Epithelial cell of esophagus (primary cell): Measurements from ENCODE around the gene PNPLA7.

Experiments used
- DNase-seq: peaks from one replicate; pipeline ENCODE4 v3.0.0; 2010; ENCODE audit warnings: low read depth
- H3K4me3 ChIP-seq: 2 replicates; pipeline ENCODE4 v1.5.1; 2011; ENCODE audit warnings: mild to moderate bottlenecking, low read length, control low read depth
- CTCF ChIP-seq: IDR thresholded peaks from 2 replicates; pipeline ENCODE4 v1.5.1; 2011; ENCODE audit warnings: low read depth, mild to moderate bottlenecking, low read length, control low read depth, inconsistent platforms; ENCODE audit not compliant: insufficient read depth; ENCODE audit errors: missing control alignments

The PNPLA7 gene

GRCh38 chr9:137506274-137506673, 43.9 kb downstream of the PNPLA7 start:
- DNase-seq: no peak
- TF ChIP-seq CTCF: no peak
- H3K4me3 ChIP-seq: no peak overlapping the region

GRCh38 chr9:137505421-137506140, 44.6 kb downstream of the PNPLA7 start:
- no peak for DNase-seq

GRCh38 chr9:137504432-137504777, 45.8 kb downstream of the PNPLA7 start:
- DNase-seq: no peak
- TF ChIP-seq CTCF: no peak
- no peak overlapping the region for H3K4me3 ChIP-seq

More at GRCh38 chr9:137505421-137506140, 44.6 kb downstream of the PNPLA7 start:
- no peak for TF ChIP-seq CTCF
- H3K4me3 ChIP-seq: no peak overlapping the region

GRCh38 chr9:137502008-137502911, 47.9 kb downstream of the PNPLA7 start:
- TF ChIP-seq CTCF: no peak
- no peak overlapping the region for H3K4me3 ChIP-seq
- DNase-seq: no peak

GRCh38 chr9:137501457-137501856, 48.7 kb downstream of the PNPLA7 start:
- no peak for DNase-seq
- no peak overlapping the region for H3K4me3 ChIP-seq
- no peak for TF ChIP-seq CTCF

GRCh38 chr9:137500666-137501397, 49.4 kb downstream of the PNPLA7 start:
- no peak overlapping the region for H3K4me3 ChIP-seq
- no peak for TF ChIP-seq CTCF
- DNase-seq: no peak
